ENCODE measurements around the gene CRB3.
"Not testable (repeated sequence)": the region's sequence is repeated elsewhere in the genome, so short reads cannot be mapped to it uniquely, and the experiment has no call there.

The CRB3 gene

DNA sequence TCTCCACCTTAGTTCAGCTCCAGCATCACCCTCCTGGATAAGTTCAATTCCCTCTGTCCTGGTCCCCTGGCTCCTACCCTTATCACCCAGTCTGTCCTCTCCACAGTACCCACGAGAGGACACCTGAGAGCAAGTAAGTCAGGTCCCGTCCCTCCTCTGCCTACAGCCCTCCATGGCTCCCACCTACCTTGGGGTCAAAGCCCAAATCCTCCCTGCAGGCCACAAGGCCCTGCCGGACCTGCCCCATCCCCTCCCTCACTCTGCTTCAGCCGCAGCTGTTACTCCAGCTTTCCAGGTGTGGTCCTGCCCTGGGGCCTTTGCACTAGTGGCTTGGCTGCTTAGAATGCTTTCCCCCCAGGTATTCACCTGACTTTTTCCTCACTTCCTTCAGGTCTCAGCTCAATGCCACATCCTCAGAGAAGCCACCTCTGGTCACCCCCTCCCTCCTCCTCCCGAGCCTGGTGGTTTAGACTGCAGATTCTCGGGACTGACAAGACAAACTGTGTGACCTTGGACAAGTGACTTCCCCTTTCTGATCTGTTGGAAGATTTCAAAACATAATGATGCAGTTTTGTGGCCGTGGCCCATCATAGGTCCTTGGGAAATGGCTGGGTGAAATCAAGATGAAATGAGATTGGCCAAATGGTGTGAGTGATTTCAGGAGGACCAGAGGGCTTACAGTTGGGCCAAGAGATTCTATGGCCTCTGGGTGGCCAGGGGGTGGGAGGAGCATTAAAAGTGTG is 34.4 kb downstream of the CRB3 start:
- DNase-seq, result no peak

DNA sequence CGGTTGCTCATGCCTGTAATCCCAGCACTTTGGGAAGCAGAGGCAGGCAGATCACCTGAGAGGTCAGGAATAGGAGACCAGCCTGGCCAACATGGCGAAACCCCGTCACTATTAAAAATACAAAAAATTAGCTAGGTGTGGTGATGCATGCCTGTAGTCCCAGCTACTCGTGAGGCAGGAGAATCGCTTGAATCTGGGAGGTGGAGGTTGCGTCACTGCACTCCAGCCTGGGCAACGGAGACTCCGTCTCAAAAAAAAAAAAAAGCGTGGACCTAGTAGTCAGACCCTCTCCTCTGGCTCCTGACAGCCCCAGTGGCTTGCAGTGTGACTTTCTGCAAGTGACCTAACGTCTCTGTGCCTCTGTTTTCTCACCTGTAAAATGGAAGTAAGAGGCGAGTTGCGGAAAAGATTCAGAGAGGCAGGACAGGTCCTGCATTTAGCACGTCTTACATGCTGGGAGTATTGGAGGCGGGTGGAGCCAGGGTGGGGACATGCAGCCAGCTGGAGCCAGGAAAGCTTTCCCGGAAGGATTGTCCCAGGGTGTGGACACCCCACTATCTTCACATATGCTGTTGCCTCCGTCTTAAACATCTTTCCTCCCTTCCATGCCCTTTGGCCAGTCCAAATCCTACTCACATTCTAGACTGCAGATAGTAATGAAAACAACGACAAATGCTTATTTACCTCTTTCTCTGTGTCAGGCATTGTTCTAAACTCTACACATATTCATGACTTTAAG is 35.1 kb downstream of the CRB3 start:
- DNase-seq, result no peak

DNA sequence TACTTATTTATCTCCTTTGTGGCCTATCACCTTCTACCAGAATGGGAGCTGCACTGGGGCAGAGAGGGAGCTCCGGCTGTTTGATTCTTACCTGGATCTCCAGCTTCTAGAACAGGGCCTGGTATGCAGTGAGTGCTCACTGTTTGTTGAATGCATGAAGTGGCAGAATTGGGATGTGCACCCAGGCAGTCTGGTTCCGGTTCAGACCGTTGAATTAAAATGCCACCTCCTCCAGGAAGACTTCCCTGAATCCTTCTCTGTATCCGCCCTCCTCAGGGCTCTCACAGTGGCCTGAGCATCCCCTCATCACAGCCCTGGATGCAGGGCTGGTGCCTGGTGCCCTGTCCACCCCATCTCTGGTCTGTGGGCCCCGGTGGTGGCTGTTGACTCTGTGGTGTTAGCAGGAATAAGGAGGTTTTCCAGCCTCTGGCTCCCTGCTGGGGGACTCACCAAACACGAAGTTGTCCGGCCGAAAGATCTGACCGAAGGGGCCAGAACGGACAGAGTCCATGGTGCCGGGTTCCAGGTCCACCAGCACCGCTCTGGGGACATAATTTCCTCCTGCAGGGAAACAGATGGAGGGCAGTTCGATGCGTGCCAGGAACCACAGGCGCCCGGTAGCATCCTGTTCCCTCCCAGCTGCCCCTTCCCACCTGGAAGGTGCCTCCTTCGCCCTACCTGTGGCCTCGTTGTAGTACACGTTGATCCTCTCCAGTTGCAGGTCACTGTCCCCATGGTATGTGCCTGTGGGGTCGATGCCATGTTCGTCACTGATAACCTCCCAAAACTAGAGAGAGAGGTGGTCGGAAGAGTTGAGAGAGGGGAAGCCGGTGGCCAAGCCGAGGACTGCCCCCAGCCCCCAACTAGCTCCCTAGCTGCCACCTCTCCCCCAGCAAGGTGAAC is 37.0 kb downstream of the CRB3 start:
- DNase-seq, result no peak

DNA sequence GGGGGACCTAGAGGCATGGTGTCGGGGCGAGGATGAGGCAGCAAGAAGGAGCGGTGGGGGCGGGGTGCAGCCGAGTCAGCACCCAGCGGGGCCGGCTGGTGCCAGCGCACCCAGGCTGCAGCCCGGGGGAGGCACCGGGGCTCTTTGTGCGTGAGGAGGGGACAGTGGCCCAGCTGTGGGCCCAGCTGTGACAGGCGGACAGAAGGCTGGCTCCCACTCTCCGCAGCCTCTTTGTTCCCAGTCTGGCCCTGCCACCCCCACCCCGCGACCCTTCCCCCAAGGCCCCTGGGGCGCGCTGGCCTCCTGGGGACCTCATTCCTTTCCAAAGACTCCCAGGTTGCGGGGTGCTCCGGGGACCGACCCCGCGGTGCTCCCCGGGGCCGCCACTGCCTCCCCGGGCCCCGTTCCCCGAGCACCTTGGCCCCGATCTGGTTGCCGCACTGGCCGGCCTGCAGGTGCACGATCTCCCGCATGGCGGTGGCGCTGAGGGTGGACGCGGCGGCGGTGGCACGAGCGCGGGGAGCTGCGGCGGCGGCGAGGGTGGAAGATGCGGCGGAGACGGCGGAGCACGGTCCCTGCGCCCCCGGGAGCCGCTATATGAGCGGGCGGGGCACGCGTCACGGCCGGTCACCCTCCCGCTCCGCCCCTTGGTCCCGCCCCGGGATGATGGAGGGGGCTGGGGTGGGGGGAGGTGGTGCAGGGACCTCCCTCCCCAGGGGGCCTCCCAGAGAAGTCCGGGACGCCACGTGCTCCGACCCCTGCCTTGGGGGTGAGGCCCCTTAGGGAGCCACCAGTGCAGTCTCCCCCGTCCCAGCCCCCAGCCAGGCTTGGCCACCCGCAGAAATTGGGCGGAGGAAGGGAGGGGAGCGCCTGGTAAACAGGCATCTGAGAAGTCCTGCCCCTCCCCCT is 37.9 kb downstream of the CRB3 start, which contains the start of gene TUBB4A:
Gene TUBB4A (minus strand): TSS at position 570 of the 909 bp plus-strand sequence. CDS start 97 bp downstream, at position 473.
- DNase-seq, result no peak

DNA sequence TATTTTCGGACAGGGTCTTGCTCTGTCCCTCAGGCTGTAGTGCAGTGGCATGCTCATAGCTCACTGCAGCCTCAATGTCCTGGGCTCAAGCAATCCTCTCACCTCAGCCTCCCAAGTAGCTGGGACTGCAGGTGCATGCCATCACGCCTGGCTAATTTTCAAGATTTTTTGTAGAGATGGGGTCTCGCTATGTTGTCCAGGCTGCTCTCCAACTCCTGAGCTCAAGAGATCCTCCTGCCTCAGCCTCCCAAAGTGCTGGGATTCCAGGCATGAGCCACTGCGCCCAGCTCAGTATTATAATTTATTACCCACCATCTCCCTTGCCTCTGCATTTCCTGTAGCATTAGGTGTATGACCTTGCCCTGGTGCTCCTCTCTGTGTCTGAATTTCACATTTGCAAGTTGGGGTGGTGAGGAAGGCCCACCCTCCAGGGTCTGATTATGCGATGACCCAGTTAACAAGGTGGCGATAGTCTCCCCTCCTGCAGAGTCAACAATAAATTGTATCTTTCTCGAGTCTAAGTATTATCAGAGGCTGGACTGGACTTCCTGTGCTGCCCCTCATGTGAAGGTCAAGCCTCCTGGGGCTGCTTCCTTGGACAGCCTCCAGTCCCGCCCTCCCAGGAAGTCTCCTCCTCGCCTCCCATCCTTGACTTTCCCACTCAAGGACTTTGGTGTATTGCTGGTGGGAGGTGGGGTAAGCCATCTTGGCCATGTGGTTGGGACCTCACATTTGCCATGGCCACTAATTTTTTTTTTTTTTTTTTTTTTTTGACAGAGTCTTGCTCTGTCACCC is 39.5 kb downstream of the CRB3 start:
- no peak for DNase-seq

DNA sequence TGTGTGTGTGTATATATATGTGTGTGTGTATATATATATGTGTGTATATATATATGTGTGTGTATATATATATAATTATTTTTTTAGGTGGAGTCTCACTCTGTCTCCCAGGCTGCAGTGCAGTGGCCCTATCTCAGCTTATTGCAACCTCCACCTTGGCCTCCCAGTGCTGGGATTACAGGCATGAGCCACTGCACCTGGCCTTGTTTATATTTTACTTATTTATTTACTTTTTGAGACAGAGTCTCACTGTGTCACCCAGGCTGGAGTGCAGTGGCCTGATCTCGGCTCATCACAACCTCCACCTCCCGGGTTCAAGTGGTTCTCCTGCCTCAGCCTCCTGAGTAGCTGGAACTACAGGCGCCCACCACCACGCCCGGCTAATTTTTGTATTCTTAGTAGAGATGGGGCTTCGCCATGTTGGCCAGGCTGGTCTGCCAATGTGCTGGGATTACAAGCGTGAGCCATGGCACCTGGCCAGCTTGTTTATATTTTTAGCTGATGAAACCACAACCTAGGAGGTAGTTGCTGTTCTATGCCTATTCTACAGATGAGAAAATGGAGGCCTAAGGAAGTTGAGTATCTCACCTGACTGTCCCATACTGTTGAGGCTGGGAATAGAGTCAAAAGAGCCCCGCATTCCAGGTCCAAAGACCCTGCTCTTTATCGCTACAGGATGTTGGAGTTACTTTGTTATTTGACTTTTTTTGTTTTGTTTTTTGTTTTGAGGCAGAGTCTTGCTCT is 44.1 kb downstream of the CRB3 start:
- DNase-seq, result not testable (repeated sequence)

DNA sequence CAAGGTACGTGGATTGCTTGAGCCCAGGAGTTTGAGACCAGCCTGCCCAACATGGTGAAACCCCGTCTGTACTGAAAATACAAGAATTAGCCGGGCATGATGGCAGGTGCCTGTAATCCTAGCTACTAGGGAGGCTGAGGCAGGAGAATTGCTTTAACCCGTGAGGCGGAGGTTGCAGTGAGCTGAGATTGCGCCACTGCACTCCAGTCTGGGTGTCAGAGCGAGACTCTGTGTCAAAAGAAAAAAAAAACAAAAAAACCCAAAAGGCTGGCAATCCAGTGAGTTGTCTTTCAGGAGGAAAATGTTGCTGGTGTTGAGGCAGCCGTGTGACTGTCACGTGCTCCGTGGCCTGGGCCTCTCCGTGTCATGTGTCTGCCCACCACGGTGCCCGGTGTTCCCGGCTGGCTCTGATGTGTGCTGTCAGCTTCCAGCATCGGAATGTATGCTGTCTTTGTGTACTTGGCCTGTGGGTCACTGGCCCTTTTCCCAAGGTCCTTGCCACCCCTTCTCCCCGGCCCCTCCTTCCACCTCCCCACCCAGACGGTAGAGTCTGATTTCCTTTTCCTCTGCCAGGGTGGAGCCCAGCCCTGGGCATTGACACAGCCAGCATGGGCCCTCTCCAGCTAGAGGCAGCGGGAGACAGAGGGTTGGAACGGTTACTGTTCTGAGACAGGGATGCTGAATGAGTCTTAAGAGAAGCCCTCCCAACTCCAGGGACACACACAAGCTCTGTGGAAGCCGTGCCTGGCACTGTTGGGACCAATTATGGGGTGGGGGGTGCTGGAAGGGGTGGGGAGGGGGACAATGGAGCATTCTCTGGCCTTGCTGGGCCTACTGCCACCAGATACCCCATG is 45.3 kb downstream of the CRB3 start:
- DNase-seq, result no peak

DNA sequence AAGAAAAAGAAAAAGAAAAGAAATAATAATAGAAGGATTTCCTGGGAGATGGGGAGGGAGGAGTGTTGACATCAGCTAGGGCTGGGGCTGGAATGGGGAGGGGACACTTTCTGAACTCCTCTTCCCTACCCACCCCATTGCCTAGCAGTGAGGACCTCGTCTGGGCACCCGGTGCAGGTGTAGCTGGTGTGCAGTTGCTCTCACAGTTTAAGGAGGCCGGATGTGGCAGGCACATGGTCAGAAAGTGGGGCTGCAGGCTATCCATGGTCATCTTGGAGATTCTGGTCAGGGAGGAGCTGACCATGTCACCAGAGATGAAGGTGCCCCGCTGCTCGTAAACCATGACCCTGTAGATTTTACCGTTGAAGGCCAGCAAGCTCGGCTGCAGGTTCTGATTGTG is 46.5 kb downstream of the CRB3 start:
- no peak for DNase-seq

DNA sequence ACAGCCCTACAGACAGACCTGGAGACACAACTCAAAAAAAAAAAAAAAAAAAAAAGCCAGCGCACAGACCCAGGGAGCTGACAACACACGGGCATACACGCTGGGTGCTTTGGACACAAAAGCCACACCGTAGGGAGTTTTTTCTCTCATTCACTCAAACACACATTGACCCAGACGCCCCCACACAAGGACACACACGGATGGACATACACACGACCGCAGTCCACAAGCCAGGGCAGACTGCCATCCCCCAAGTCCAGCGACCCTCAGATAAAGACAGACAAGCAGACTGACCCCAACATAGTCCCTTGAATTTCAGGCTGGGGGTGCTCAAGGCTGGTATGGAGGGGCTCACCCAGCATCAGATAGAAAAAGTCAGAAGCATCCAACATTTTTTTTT is 50.0 kb downstream of the CRB3 start:
- DNase-seq, result no peak

DNA sequence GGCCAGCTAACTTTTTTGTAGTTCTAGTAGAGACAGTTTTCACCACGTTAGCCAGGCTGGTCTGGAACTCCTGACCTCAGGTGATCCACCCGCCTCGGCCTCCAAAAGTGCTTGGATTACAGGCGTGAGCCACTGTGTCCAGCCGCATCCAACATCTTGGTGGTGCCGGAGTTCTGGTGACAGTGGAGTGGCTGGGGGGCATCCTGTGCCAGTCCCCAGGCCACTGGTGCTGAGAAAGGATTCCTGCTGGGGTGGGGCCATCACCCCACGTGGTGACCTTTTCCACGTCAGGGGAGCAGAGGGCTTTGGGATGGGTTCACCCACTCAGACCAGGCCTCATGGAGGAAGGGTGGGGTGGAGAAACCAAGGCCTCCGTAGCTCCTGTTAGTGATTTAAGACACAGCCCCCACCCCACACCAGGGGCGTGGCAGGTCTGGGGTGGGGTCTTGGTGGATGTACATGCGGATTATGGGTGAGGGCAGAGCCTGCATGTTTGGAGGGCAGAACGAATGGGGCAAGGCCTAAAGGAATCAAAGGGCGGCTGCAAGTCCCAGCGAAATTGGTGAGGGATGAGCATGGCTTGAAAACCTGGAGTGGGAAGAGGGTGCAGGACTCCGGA is 51.0 kb downstream of the CRB3 start:
- DNase-seq, result no peak

DNA sequence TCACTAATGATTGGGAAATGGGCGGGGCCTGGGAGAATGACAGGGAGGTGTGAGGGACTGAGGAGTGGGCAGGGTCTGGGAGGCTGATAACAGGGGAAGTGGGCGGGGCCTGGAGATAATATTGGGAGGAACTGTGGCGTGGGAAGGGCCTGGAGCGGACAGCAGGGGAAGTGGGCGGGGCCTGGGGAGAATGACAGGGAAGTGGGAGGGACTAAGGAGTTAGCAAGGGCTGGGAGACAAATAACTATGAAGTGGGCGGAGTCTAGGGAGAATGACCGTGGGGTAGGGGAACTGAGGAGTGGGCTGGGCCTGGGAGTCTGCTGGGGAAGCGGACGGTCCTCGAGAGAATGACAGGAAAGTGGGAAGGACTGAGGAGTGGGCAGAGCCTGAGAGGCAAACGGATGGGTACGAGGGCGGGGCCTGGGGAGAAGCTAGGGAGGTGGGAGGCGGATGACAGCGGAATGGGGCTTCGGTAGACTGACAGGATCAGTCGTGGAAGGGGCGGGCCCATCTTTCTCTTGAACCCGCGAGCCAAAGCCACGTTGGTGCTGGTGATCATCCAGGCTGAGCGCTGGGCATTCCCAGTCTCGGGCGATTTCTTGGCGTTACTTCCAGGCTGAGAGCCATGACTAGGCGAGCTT is 52.1 kb downstream of the CRB3 start:
- no peak for DNase-seq

Measured in NCI-H524 treated with DMSO at 0.1 percent for 48 hours (cell line).